ENCODE data around the gene ZSCAN30.

ZSCAN30 gene

GRCh38 chr18:35290094-35290735, at the start of gene ZSCAN30:
Gene ZSCAN30 (minus strand): TSS chr18:35290229. CDS start chr18:35264352, 25,877 bp downstream.
- DNase-seq, result peak; percentile 96

- no peak for DNase-seq
Observed at GRCh38 chr18:35337286-35337685, 47.3 kb upstream of the ZSCAN30 start.

DNA sequence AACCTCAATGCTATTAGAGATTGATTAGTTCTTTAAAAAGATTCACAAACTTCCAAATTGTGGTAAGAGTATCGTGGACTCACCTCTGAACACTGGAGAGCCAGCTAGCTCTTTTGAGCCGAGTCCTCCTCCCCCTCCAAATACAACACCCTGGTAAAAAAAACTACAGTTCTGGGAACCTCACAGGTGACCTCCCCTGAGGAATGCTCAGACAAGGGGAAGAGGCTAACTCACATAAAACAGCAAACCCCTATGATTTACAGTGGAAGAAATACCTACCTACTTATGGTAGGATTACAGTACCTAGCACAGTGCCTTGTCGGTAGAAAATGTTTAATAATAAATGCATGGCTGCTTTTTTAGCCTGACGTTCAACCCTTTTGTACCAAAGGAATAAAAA, 45.8 kb upstream of the ZSCAN30 start:
- DNase-seq, result no peak

- no peak for DNase-seq
Observed at GRCh38 chr18:35334821-35335220, 44.8 kb upstream of the ZSCAN30 start.

GRCh38 chr18:35334212-35334611, 44.2 kb upstream of the ZSCAN30 start:
- DNase-seq, result peak; percentile 18

GRCh38 chr18:35331367-35332087, 41.5 kb upstream of the ZSCAN30 start:
- no peak for DNase-seq

GRCh38 chr18:35328868-35329267, 38.8 kb upstream of the ZSCAN30 start:
- no peak for DNase-seq

- DNase-seq, result peak; percentile 14
Observed at GRCh38 chr18:35326695-35327387, 36.8 kb upstream of the ZSCAN30 start.

GRCh38 chr18:35324926-35325655, 35.1 kb upstream of the ZSCAN30 start:
- peak; percentile 9 for DNase-seq

- DNase-seq, result peak; percentile 33
Observed at GRCh38 chr18:35322486-35323458, 32.7 kb upstream of the ZSCAN30 start.

- peak; percentile 2 for DNase-seq
Observed at GRCh38 chr18:35311496-35311895, 21.5 kb upstream of the ZSCAN30 start.

GRCh38 chr18:35306588-35307250, 16.7 kb upstream of the ZSCAN30 start:
- DNase-seq, result no peak

- no peak for DNase-seq
Observed at GRCh38 chr18:35303610-35304009, 13.6 kb upstream of the ZSCAN30 start.

- DNase-seq, result no peak
Observed at GRCh38 chr18:35296060-35296459, 6.0 kb upstream of the ZSCAN30 start.

DNA sequence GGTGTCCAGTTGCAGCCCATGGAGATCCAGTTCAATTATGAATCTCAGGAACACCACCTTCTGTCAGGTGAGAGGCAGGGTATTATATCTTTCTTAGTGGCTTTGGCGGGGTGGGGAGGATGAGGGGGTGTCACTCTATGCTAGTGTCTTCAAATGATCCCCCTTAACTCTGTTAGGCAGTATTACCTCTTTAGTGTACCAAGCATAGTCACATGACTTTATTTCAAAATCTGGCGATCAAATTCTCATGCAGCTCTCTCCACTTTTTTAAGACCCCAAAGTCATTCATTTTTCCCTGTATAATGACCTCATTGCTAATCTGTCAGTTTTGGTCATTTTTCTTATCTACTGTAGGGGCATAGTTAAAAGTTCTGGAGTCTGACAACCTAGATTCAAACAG, 1.1 kb upstream of the ZSCAN30 start:
- no peak for DNase-seq

DNA sequence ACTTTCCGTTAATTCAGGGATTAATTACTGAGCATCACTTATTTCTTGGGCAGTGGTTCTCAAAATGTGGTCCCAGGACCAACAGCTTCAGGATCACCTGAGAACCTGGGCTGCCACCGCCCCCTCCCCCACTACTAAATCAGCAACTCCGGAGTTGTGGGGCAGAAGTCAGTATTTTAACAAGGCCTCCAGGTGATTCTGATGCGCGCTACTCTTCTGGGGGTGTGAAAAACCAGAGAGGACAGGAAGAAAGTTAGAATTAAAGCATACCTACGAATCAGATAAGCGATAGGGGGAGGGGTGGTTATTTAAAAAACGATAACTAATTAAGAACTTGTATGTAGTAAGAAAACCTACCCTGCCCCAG, 319 bp downstream of the ZSCAN30 start:
- no peak for DNase-seq

- peak; percentile 54 for DNase-seq
Observed at GRCh38 chr18:35289293-35289692, 736 bp downstream of the ZSCAN30 start.

DNA sequence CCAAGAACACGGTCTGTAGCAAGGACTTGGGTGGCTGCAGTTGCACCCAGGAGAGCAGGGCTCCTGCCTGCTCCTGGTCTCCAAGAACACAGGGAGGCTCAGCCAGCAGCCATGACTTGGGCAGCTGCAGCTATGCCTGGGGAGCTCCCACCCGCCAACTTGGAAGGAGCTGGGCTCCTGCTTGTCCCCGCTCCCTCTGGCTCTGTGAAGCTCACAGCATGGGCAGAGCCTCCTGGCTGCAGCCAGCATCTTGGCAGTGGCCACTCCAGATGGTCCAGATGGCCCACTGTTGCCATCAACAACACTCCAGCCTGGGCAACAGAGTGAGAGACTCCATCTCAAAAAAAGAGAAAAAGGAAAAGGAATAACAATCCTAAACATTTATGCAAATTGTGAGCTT, 5.2 kb downstream of the ZSCAN30 start:
- no peak for DNase-seq

DNA sequence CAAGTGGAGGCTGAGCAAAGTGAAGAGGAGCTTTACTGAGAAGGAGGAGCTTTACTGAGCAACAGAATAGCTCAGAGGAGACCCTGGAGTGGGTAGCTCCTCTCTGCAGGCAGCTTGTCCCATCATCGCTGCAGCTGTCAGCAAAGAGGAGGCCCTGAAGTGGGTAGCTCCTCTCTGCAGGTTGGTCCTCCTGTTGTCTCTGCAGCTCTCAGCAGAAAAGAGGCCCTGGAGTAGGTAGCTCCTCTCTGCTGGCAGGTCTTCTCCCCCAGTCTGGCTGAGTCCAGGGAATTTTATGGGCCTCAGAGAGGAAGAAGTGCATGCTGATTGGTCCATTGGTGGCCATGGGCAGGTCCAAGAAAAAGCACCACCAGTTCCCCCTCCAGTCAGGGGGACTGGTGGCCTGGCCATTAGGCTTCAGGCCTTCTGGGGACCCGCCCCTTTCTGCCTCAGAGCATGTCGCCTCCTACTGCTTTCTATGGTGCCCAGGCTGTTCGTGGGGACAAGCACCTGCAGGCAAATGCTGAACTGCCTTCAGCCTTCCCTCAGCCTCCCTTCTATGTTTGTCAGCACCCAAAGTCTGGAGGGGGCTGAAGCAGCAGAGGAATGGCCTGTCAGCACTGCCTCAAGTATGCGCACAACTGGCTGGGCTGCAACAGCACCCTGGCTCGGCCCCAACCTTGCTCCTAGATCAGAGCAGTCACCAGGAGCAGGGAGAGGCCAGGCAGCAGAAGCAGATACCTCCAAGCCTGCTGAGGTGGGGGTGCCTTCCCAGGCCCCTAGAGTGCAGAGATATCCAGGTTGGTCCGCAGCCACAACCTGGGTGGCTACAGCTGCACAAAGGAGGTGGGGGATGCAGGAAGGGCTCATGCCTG, 5.9 kb downstream of the ZSCAN30 start:
- DNase-seq, result peak; percentile 29

DNA sequence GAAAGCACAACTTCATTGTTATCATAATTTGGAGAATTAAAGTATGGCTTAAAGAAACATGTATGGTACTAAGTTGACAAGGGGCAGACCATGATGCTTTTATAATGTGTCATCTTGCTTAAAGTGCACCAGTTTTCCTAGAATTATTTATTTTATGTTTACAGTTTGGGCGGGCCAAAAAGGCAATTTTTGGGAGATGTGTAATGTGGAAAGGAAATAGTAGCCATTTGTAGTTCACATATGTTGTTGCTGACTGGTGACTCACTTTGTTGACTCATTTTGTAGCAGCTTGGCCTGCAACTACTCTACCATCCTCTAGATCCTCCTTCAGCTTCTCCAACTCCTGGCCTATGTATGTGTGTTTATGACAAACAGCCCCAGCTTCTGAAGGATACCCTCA, 7.7 kb downstream of the ZSCAN30 start:
- DNase-seq, result no peak

DNA sequence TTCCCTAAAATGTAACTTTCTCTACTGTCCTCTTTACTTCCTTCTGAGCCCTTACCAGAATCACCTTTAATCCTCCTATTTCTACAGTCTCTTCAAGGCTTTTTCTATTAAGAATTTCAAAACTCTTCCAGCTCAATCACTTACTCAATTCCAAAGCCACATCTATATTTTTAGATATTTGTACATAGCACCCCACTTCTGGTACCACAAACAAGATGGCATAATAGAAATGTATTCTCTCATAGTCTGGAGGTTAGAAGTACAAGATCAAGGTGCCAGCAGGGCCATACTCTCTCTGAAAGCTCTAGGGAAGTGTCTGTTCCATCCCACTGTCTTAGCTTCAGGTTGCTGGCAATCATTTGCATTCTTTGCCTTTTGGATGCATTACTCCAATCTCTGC, 11.1 kb downstream of the ZSCAN30 start:
- no peak for DNase-seq
